Retinal pigment epithelial cell (primary cell): ENCODE results near the gene ASB12.

ENCODE experiments used
- DNase-seq: peaks from one replicate; pipeline ENCODE4 v3.0.0-alpha.2; 2010; ENCODE audit warnings: low read depth
- H3K4me3 ChIP-seq: 2 replicates; pipeline ENCODE4 v1.5.1; 2011; ENCODE audit warnings: mild to moderate bottlenecking, low read length, control low read depth, moderate library complexity
- CTCF ChIP-seq: conservative IDR thresholded peaks from 2 replicates; pipeline ENCODE4 v1.5.1; 2011; ENCODE audit warnings: low read depth, low read length, control low read depth, inconsistent platforms

ASB12 gene

GRCh38 chrX:64205441-64205734, 25.0 kb downstream of the ASB12 start, which contains the start of gene AMER1:
AMER1 (minus strand) TSS chrX:64205708; CDS start chrX:64193286, 12,422 bp downstream.
- TF ChIP-seq CTCF, result no peak
- peak within 1 kb of the TSS; percentile 56 for H3K4me3 ChIP-seq

GRCh38 chrX:64204701-64205440, 25.5 kb downstream of the ASB12 start:
- DNase-seq, result no peak
- TF ChIP-seq CTCF, result no peak
- H3K4me3 ChIP-seq, result peak overlapping the region; percentile 56

More at GRCh38 chrX:64205441-64205734, 25.0 kb downstream of the ASB12 start, which contains the start of gene AMER1:
- DNase-seq, result no peak

- no peak for TF ChIP-seq CTCF
- no peak for DNase-seq
Measured at GRCh38 chrX:64204252-64204651, 26.2 kb downstream of the ASB12 start.

GRCh38 chrX:64202808-64203325, 27.5 kb downstream of the ASB12 start:
- TF ChIP-seq CTCF, result no peak
- no peak overlapping the region for H3K4me3 ChIP-seq
- DNase-seq, result no peak

More at GRCh38 chrX:64204252-64204651, 26.2 kb downstream of the ASB12 start:
- peak overlapping the region; percentile 56 for H3K4me3 ChIP-seq

GRCh38 chrX:64198036-64198435, 32.4 kb downstream of the ASB12 start:
- TF ChIP-seq CTCF, result no peak
- no peak for DNase-seq
- no peak overlapping the region for H3K4me3 ChIP-seq

GRCh38 chrX:64196606-64197005, 33.8 kb downstream of the ASB12 start:
- H3K4me3 ChIP-seq, result no peak overlapping the region
- no peak for DNase-seq
- no peak for TF ChIP-seq CTCF

- TF ChIP-seq CTCF, result no peak
- no peak for DNase-seq
- no peak overlapping the region for H3K4me3 ChIP-seq
Measured at GRCh38 chrX:64195862-64196261, 34.5 kb downstream of the ASB12 start.
